GM23338 (cell line): ENCODE data around the gene FCER2. TPM values are rescaled to one million over a fixed set of nuclear protein-coding genes. Genes with fewer than 3 reads are reported as not detected.

Experiments
- ATAC-seq: fragments of 200-7000 bp; cut with Tn5 transposase; 3 replicates; pipeline ENCODE4 v1.9.1; 2020
- DNase-seq: peaks from one replicate; pipeline ENCODE4 v3.0.0-alpha.2; 2015; ENCODE audit warnings: low spot score
- H2AFZ ChIP-seq: fragments of 200-600 bp; sonication (generic); 2 replicates; pipeline ENCODE4 v1.8.0; 2016; ENCODE audit warnings: antibody characterized with exemption, mild to moderate bottlenecking, moderate library complexity
- H3F3A ChIP-seq: fragments of 200-600 bp; sonication (generic); replicated peaks from 2 replicates; pipeline ENCODE4 v1.8.0; 2017; ENCODE audit warnings: antibody characterized with exemption, mixed run types, low read depth
- H3K27ac ChIP-seq: fragments of 200-600 bp; sonication (generic); 2 replicates; pipeline ENCODE4 v1.6.1; 2016; ENCODE audit warnings: low read depth
- H3K27me3 ChIP-seq: fragments of 200-600 bp; sonication (generic); 2 replicates; pipeline ENCODE4 v1.8.0; 2016; ENCODE audit warnings: mild to moderate bottlenecking, mixed run types, moderate library complexity; ENCODE audit not compliant: insufficient read depth
- H3K36me3 ChIP-seq: fragments of 200-600 bp; sonication (generic); 2 replicates; pipeline ENCODE4 v1.8.0; 2016; ENCODE audit warnings: mild to moderate bottlenecking; ENCODE audit not compliant: insufficient read depth
- H3K4me1 ChIP-seq: fragments of 200-600 bp; sonication (generic); 2 replicates; pipeline ENCODE4 v1.8.0; 2016; ENCODE audit warnings: mild to moderate bottlenecking, moderate library complexity; ENCODE audit not compliant: insufficient read depth
- H3K4me2 ChIP-seq: fragments of 200-600 bp; sonication (generic); 2 replicates; pipeline ENCODE4 v1.7.1; 2017; ENCODE audit warnings: mixed run types
- H3K4me3 ChIP-seq: fragments of 200-600 bp; sonication (generic); 2 replicates; pipeline ENCODE4 v1.6.1; 2016; ENCODE audit warnings: mixed run types
- H3K79me2 ChIP-seq: fragments of 200-600 bp; sonication (generic); replicated peaks from 2 replicates; pipeline ENCODE4 v1.8.0; 2017; ENCODE audit warnings: mild to moderate bottlenecking; ENCODE audit not compliant: insufficient read depth
- H3K9me2 ChIP-seq: fragments of 200-600 bp; sonication (generic); 2 replicates; pipeline ENCODE4 v1.8.0; 2017; ENCODE audit not compliant: insufficient read depth
- H4K20me1 ChIP-seq: fragments of 200-600 bp; sonication (generic); replicated peaks from 2 replicates; pipeline ENCODE4 v1.8.0; 2017; ENCODE audit warnings: mild to moderate bottlenecking; ENCODE audit not compliant: insufficient read depth
- H3K27ac Mint-ChIP-seq: 2 replicates; pipeline ENCODE4 v1.8.0; 2020; ENCODE audit warnings: inconsistent platforms, mild to moderate bottlenecking, moderate library complexity, mixed read lengths
- H3K27me3 Mint-ChIP-seq: 3 replicates; pipeline ENCODE4 v1.8.0; 2022; ENCODE audit warnings: low read depth, mild to moderate bottlenecking, moderate library complexity, mixed read lengths, inconsistent platforms; ENCODE audit not compliant: insufficient read depth, poor library complexity
- H3K36me3 Mint-ChIP-seq: 3 replicates; pipeline ENCODE4 v1.8.0; 2021; ENCODE audit warnings: low read depth, mild to moderate bottlenecking, inconsistent platforms, moderate library complexity, mixed read lengths
- H3K4me1 Mint-ChIP-seq: 3 replicates; pipeline ENCODE4 v1.8.0; 2020; ENCODE audit warnings: mild to moderate bottlenecking, inconsistent platforms, mixed read lengths
- H3K4me3 Mint-ChIP-seq: 3 replicates; pipeline ENCODE4 v1.8.0; 2021; ENCODE audit warnings: moderate library complexity, mild to moderate bottlenecking, inconsistent platforms, mixed read lengths
- H3K9me3 Mint-ChIP-seq: 3 replicates; pipeline ENCODE4 v1.8.0; 2020; ENCODE audit warnings: moderate library complexity, mild to moderate bottlenecking, inconsistent platforms, mixed read lengths
- CREB1 ChIP-seq: fragments of 250-450 bp; sonication (Bioruptor Pico); IDR thresholded peaks from 2 replicates; pipeline ENCODE4 v1.5.0; 2020; ENCODE audit warnings: low read depth, mild to moderate bottlenecking, moderate library complexity
- CTCF ChIP-seq, 2 experiments: fragments of 200-600 bp in 1 of 2; sonication (generic) in 1 of 2; conservative IDR thresholded peaks; 2 replicates each; pipeline versions ENCODE4 v1.5.1 to v1.6.1; 2016 to 2017; ENCODE audit warnings: antibody characterized with exemption in 2 of 2, low read depth in 2 of 2, mild to moderate bottlenecking in 2 of 2, moderate library complexity in 1 of 2
- ETS1 ChIP-seq: IDR thresholded peaks from 2 replicates; pipeline ENCODE4 v1.6.1; 2016; ENCODE audit warnings: antibody characterized with exemption
- EZH2phosphoT487 ChIP-seq: fragments of 200-600 bp; sonication (generic); IDR thresholded peaks from one replicate; pipeline ENCODE4 v1.8.1; 2018; ENCODE audit warnings: antibody characterized with exemption; ENCODE audit not compliant: unreplicated experiment
- JUNB ChIP-seq: IDR thresholded peaks from one replicate; pipeline ENCODE4 v1.6.1; 2016; ENCODE audit warnings: antibody characterized with exemption; ENCODE audit not compliant: unreplicated experiment
- NANOG ChIP-seq: IDR thresholded peaks from 2 replicates; pipeline ENCODE4 v1.6.1; 2016; ENCODE audit warnings: antibody characterized with exemption, borderline replicate concordance
- POLR2AphosphoS5 ChIP-seq: IDR thresholded peaks from 2 replicates; pipeline ENCODE4 v1.6.1; 2016; ENCODE audit warnings: antibody characterized with exemption, low read depth
- REST ChIP-seq: IDR thresholded peaks from one replicate; pipeline ENCODE4 v1.6.1; 2018; ENCODE audit warnings: antibody characterized with exemption; ENCODE audit not compliant: unreplicated experiment
- STAT1 ChIP-seq: IDR thresholded peaks from one replicate; pipeline ENCODE4 v1.6.1; 2016; ENCODE audit warnings: antibody characterized with exemption; ENCODE audit not compliant: unreplicated experiment
- ZNF114 ChIP-seq: fragments of 250-450 bp; sonication (Bioruptor Pico); IDR thresholded peaks from 2 replicates; pipeline ENCODE4 v1.5.0; 2020; ENCODE audit warnings: mild to moderate bottlenecking, moderate library complexity
- ZNF331 ChIP-seq: fragments of 250-450 bp; sonication (Bioruptor Pico); IDR thresholded peaks from 2 replicates; pipeline ENCODE4 v1.5.0; 2020; ENCODE audit warnings: low read depth, mild to moderate bottlenecking, moderate library complexity
- polyA plus RNA-seq: library from polyadenylated mRNA; unstranded; fragments of >200 nt; fragmentation: Nextera tagmentation; extraction: Ambion mirVana; gene quantifications from 2 replicates; pipeline ENCODE4 v1.2.1, GENCODE V29; 2016
- total RNA-seq: library from RNA; depleted of rRNA; stranded (reverse); fragments of >200 nt; shearing (Covaris generic); gene quantifications from 2 replicates; pipeline ENCODE4 v1.2.3, GENCODE V29; 2014

FCER2 gene
- total and polyA plus RNA-seq, 2 experiments from 2014 or later = 0.29 TPM; not detected in 1

- ATAC-seq = no peak
- no peak overlapping the region for H2AFZ ChIP-seq
- no peaks in the 10 kb centered on the region for H3K36me3 ChIP-seq
- peaks cover 28% of the 10 kb centered on the region for H3K27me3 ChIP-seq
- no peaks in the 10 kb centered on the region for H3K9me2 ChIP-seq
- no peaks in the 10 kb centered on the region for H4K20me1 ChIP-seq
- H3K27ac Mint-ChIP-seq = no peak overlapping the region
- TF ChIP-seq CTCF (conservative IDR thresholded peaks at IDR 0.05; ENCODE audit: low read depth in 2 of 2) (no peak), NANOG (no peak), EZH2phosphoT487 (no peak), CREB1 (CRISPR knock-in tag) (no peak), ZNF114 (CRISPR knock-in tag) (no peak), JUNB (no peak), REST (no peak), STAT1 (no peak), ZNF331 (CRISPR knock-in tag) (no peak), ETS1 (no peak), POLR2AphosphoS5 (no peak)
- peaks cover 4% of the 10 kb centered on the region; the same call in 1 of the 3 replicates for H3K4me1 Mint-ChIP-seq
- peaks cover 6% of the 10 kb centered on the region; the same call in 2 of the 3 replicates for H3K9me3 Mint-ChIP-seq
- no peak overlapping the region for H3K4me3 Mint-ChIP-seq
- no peaks in the 10 kb centered on the region for H3K79me2 ChIP-seq
- H3K4me2 ChIP-seq = no peak overlapping the region
- no peaks in the 10 kb centered on the region; the same call in 1 of the 2 replicates for H3K4me1 ChIP-seq
- no peak for DNase-seq
- no peak overlapping the region for H3K4me3 ChIP-seq
- H3K27ac ChIP-seq = no peak overlapping the region
- H3K27me3 Mint-ChIP-seq = peaks cover 17% of the 10 kb centered on the region
- no peaks in the 10 kb centered on the region for H3F3A ChIP-seq
- no peaks in the 10 kb centered on the region for H3K36me3 Mint-ChIP-seq
These were observed 36.9 kb downstream of the FCER2 start for GRCh38 chr19:7665076-7665475.
